Keratinocyte (primary cell): Measurements from ENCODE around the gene FGF7. TPM values are rescaled to one million over a fixed set of nuclear protein-coding genes. Genes with fewer than 3 reads are reported as not detected.

Experiments
- DNase-seq: peaks from one replicate; pipeline ENCODE4 v3.0.0-alpha.2; 2011; ENCODE audit warnings: low read depth, missing footprints, low spot score
- FAIRE-seq: peaks from 2 replicates; lab custom pipeline; 2011; peaks lifted over from hg19 to GRCh38; lab: Jason Lieb, UNC
- H2AFZ ChIP-seq: 2 replicates; pipeline ENCODE4 v1.6.0; 2012; ENCODE audit warnings: low read length, control low read depth, inconsistent platforms; ENCODE audit not compliant: control insufficient read depth
- H3K27ac ChIP-seq: 2 replicates; pipeline ENCODE4 v1.5.1; 2011; ENCODE audit warnings: low read length; ENCODE audit not compliant: control insufficient read depth, insufficient read depth
- H3K27me3 ChIP-seq: 3 replicates; pipeline ENCODE4 v1.6.0; 2011; ENCODE audit warnings: low read length; ENCODE audit not compliant: control insufficient read depth, insufficient read depth; ENCODE audit errors: extremely low read depth
- H3K36me3 ChIP-seq, 2 experiments: 2 replicates in 1 of 2; 3 replicates in 1 of 2; pipeline ENCODE4 v1.5.1; 2011; ENCODE audit warnings: low read length in 2 of 2, mild to moderate bottlenecking in 1 of 2; ENCODE audit not compliant: control insufficient read depth in 2 of 2, insufficient read depth in 2 of 2; ENCODE audit errors: extremely low read depth in 1 of 2
- H3K4me1 ChIP-seq: 3 replicates; pipeline ENCODE4 v1.5.1; 2011; ENCODE audit warnings: low read length; ENCODE audit not compliant: control insufficient read depth, insufficient read depth; ENCODE audit errors: extremely low read depth
- H3K4me2 ChIP-seq: 3 replicates; pipeline ENCODE4 v1.6.0; 2011; ENCODE audit warnings: low read depth, low read length; ENCODE audit not compliant: control insufficient read depth, insufficient read depth; ENCODE audit errors: extremely low read depth
- H3K4me3 ChIP-seq, 3 experiments: fragments of 200-600 bp in 1 of 3; sonication (generic) in 1 of 3; 2 replicates in 2 of 3; 3 replicates in 1 of 3; pipeline ENCODE4 v1.5.1; 2011 to 2016; ENCODE audit warnings: low read length in 3 of 3, mild to moderate bottlenecking in 3 of 3, control low read depth in 2 of 3, inconsistent platforms in 1 of 3, low read depth in 1 of 3, mixed read lengths in 1 of 3, mixed run types in 1 of 3, moderate library complexity in 1 of 3; ENCODE audit not compliant: control insufficient read depth in 2 of 3, insufficient read depth in 2 of 3; ENCODE audit errors: extremely low read depth in 1 of 3
- H3K79me2 ChIP-seq: 2 replicates; pipeline ENCODE4 v1.6.0; 2012; ENCODE audit warnings: low read length; ENCODE audit not compliant: control insufficient read depth, insufficient read depth
- H3K9ac ChIP-seq: 3 replicates; pipeline ENCODE4 v1.6.0; 2011; ENCODE audit warnings: low read length; ENCODE audit not compliant: control insufficient read depth, insufficient read depth; ENCODE audit errors: extremely low read depth
- H3K9me1 ChIP-seq: 3 replicates; pipeline ENCODE4 v1.6.0; 2011; ENCODE audit warnings: low read length; ENCODE audit not compliant: control insufficient read depth, insufficient read depth; ENCODE audit errors: extremely low read depth
- H3K9me3 ChIP-seq: 2 replicates; pipeline ENCODE4 v1.5.1; 2012; ENCODE audit warnings: low read depth, low read length; ENCODE audit not compliant: control insufficient read depth
- H4K20me1 ChIP-seq: 3 replicates; pipeline ENCODE4 v1.6.0; 2011; ENCODE audit warnings: low read length; ENCODE audit not compliant: control insufficient read depth, insufficient read depth; ENCODE audit errors: extremely low read depth
- EZH2 ChIP-seq: IDR thresholded peaks from one replicate; pipeline ENCODE4 v1.6.1; 2012; ENCODE audit warnings: inconsistent platforms, mild to moderate bottlenecking, low read length, moderate library complexity
- dilution Hi-C: fragments of 300-500 bp; cut with MboI; formaldehyde crosslinking; loops from one replicate; pipeline ENCODE4 v1.7.0; 2020; ENCODE audit warnings: low sequenced_read_pairs; ENCODE audit not compliant: extremely low pct_ligation_motif_present
- polyA plus RNA-seq, 5 experiments: library from polyadenylated mRNA; depleted of rRNA in 3 of 5; stranded (reverse) in 3 of 5; stranded (forward) in 1 of 5; unstranded in 1 of 5; fragments of >200 nt; gene quantifications; 1 replicate in 1 of 5; 2 replicates in 3 of 5; 3 replicates in 1 of 5; pipeline versions ENCODE4 v1.2.1 to v1.2.3, GENCODE V29; 2011 to 2012; ENCODE audit warnings: missing spikeins in 2 of 5, low read depth in 1 of 5, low replicate concordance in 1 of 5
- TF ChIP-seq, protein P1 (sequence below), 3 experiments: IDR thresholded peaks in 1 of 3; conservative IDR thresholded peaks in 1 of 3; optimal IDR thresholded peaks in 1 of 3; 2 replicates in 2 of 3; 3 replicates in 1 of 3; pipeline versions ENCODE3 to v1.5.1; 2011; ENCODE audit warnings: low read length in 3 of 3, mild to moderate bottlenecking in 3 of 3, moderate library complexity in 2 of 3, control low read depth in 1 of 3, inconsistent platforms in 1 of 3; ENCODE audit not compliant: insufficient read depth in 2 of 3; ENCODE audit errors: extremely low read depth in 1 of 3

Gene FGF7
- polyA plus RNA-seq, 1 donor (not counting 4 experiments of a cell fraction or from before 2014, with no cell fraction given): not detected

GRCh38 chr15:49406352-49407118, 16.5 kb upstream of the FGF7 start:
- H3K27ac ChIP-seq: no peak overlapping the region
- no peak overlapping the region for H3K9ac ChIP-seq
- no peak overlapping the region for H3K4me3 ChIP-seq
- no peaks in the 10 kb centered on the region for H3K36me3 ChIP-seq
- H3K9me3 ChIP-seq: no peaks in the 10 kb centered on the region
- dilution Hi-C loops: no loop called here
- no peaks in the 10 kb centered on the region for H3K27me3 ChIP-seq
- no peaks in the 10 kb centered on the region for H3K4me1 ChIP-seq
- H3K4me2 ChIP-seq: no peak overlapping the region
- FAIRE-seq (no peak), DNase-seq (no peak)
- H4K20me1 ChIP-seq: no peaks in the 10 kb centered on the region
- H2AFZ ChIP-seq: no peak overlapping the region
- H3K9me1 ChIP-seq: no peaks in the 10 kb centered on the region
- no peaks in the 10 kb centered on the region for H3K79me2 ChIP-seq
- TF ChIP-seq, protein P1, sequence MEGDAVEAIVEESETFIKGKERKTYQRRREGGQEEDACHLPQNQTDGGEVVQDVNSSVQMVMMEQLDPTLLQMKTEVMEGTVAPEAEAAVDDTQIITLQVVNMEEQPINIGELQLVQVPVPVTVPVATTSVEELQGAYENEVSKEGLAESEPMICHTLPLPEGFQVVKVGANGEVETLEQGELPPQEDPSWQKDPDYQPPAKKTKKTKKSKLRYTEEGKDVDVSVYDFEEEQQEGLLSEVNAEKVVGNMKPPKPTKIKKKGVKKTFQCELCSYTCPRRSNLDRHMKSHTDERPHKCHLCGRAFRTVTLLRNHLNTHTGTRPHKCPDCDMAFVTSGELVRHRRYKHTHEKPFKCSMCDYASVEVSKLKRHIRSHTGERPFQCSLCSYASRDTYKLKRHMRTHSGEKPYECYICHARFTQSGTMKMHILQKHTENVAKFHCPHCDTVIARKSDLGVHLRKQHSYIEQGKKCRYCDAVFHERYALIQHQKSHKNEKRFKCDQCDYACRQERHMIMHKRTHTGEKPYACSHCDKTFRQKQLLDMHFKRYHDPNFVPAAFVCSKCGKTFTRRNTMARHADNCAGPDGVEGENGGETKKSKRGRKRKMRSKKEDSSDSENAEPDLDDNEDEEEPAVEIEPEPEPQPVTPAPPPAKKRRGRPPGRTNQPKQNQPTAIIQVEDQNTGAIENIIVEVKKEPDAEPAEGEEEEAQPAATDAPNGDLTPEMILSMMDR (optimal IDR thresholded peaks at IDR 0.05 in 1 of 3, IDR thresholded peaks at IDR 0.05 in 1 of 3, conservative IDR thresholded peaks at IDR 0.05 in 1 of 3; ENCODE audit: extremely low read depth in 1 of 3, insufficient read depth in 2 of 3, low read length in 3 of 3): no peak
- no peak for TF ChIP-seq EZH2

DNA sequence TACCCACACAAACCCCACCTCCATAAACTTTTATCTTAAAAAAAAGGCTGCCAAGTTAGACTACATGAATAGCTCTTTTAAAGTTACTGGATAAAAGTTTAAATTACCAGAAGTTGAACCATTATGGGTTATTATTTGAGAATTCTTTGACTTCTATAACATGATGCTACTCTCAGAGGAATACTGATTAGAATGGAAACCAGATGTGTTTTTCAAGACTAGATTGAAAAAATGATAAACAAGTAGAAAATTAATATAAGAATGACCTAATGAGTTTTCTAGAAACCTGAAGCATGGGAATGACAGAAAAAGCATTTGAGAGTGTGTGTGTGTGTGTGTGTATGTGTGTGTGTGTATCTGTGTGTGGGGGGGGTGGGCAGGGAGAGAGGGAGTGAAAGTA, 12.4 kb upstream of the FGF7 start:
- Histone ChIP-seq H3K79me2 (no peaks in the 10 kb centered on the region), H3K36me3 (no peaks in the 10 kb centered on the region), H2AFZ (no peak overlapping the region), H3K4me3 (no peak overlapping the region), H4K20me1 (no peaks in the 10 kb centered on the region), H3K27me3 (no peaks in the 10 kb centered on the region), H3K27ac (no peak overlapping the region), H3K4me1 (peaks cover 3% of the 10 kb centered on the region), H3K9me1 (no peaks in the 10 kb centered on the region), H3K9ac (no peak overlapping the region), H3K4me2 (no peak overlapping the region), H3K9me3 (no peaks in the 10 kb centered on the region)
- no peak for DNase-seq
- TF ChIP-seq, protein P1 (optimal IDR thresholded peaks at IDR 0.05 in 1 of 3, IDR thresholded peaks at IDR 0.05 in 1 of 3, conservative IDR thresholded peaks at IDR 0.05 in 1 of 3; ENCODE audit: extremely low read depth in 1 of 3, insufficient read depth in 2 of 3, low read length in 3 of 3): no peak
- TF ChIP-seq EZH2: no peak
- dilution Hi-C loops: no loop called here
- no peak for FAIRE-seq
